ENCODE measurements around the gene UMOD.

GRCh38 chr16:20339744-20340143 is 12.8 kb downstream of the UMOD start:
- TF ChIP-seq POLR2A (IDR thresholded peaks at IDR 0.05): no peak
- TF ChIP-seq CTCF (IDR thresholded peaks at IDR 0.05): no peak
